OCI-LY7 (cell line): ENCODE results near the gene TMEM35A. TPM values are rescaled to one million over a fixed set of nuclear protein-coding genes. Genes with fewer than 3 reads are reported as not detected.
A peak's percentile ranks its signal among the peaks of the same experiment; 100 is the strongest.
"Not testable (repeated sequence)": the region's sequence is repeated elsewhere in the genome, so short reads cannot be mapped to it uniquely, and the experiment has no call there.

Experiments used
- BruUV-seq: library from RNA; stranded (reverse); fragments of 400-500 nt; replicated peaks from 2 replicates; lab custom pipeline; 2021; lab: Mats Ljungman, UMichigan
- CTCF ChIA-PET: fragments of 300-600 bp; sonication (Branson Sonifier 250); formaldehyde crosslinking; loops from one replicate; lab custom pipeline; 2022; ENCODE audit warnings: antibody characterized with exemption; ENCODE audit not compliant: unreplicated experiment; lab: Charles Lee
- POLR2A ChIA-PET: fragments of 300-600 bp; sonication (Branson Sonifier 250); formaldehyde crosslinking; loops from one replicate; lab custom pipeline; 2022; ENCODE audit warnings: antibody characterized with exemption; lab: Charles Lee
- DNase-seq: peaks from one replicate; pipeline ENCODE4 v3.0.0-alpha.2; 2015; ENCODE audit warnings: low spot score
- H2AFZ ChIP-seq: fragments of 200-600 bp; sonication (generic), shearing (Covaris generic); 2 replicates; pipeline ENCODE4 v1.6.1; 2014; ENCODE audit warnings: mild to moderate bottlenecking, antibody characterized with exemption, low read length, moderate library complexity
- H3K27ac ChIP-seq: fragments of 200-600 bp; sonication (generic); 2 replicates; pipeline ENCODE4 v1.5.1; 2014; ENCODE audit warnings: mixed run types, low read depth, mild to moderate bottlenecking, moderate library complexity, low read length, inconsistent platforms; ENCODE audit not compliant: poor library complexity, severe bottlenecking
- H3K36me3 ChIP-seq: fragments of 200-600 bp; sonication (generic); 2 replicates; pipeline ENCODE4 v1.6.1; 2014; ENCODE audit warnings: mild to moderate bottlenecking, antibody characterized with exemption, low read length, moderate library complexity, mixed read lengths; ENCODE audit not compliant: insufficient read depth
- H3K4me1 ChIP-seq: fragments of 200-600 bp; sonication (generic); 2 replicates; pipeline ENCODE4 v1.5.1; 2014; ENCODE audit warnings: mild to moderate bottlenecking, low read length; ENCODE audit not compliant: insufficient read depth, poor library complexity, severe bottlenecking
- H3K4me2 ChIP-seq: fragments of 200-600 bp; sonication (generic); 2 replicates; pipeline ENCODE4 v1.6.1; 2014; ENCODE audit warnings: mild to moderate bottlenecking, low read length
- H3K4me3 ChIP-seq: fragments of 200-600 bp; sonication (generic); 2 replicates; pipeline ENCODE4 v1.5.1; 2014; ENCODE audit warnings: mild to moderate bottlenecking, low read depth, low read length; ENCODE audit not compliant: poor library complexity, severe bottlenecking
- H3K79me2 ChIP-seq: fragments of 200-600 bp; sonication (generic); 2 replicates; pipeline ENCODE4 v1.6.1; 2016; ENCODE audit warnings: low read depth, mild to moderate bottlenecking, low read length, moderate library complexity, mixed read lengths; ENCODE audit not compliant: insufficient read depth
- H3K9me2 ChIP-seq: fragments of 200-600 bp; sonication (generic); 2 replicates; pipeline ENCODE4 v1.6.1; 2016; ENCODE audit warnings: mild to moderate bottlenecking, low read length, mixed read lengths; ENCODE audit not compliant: insufficient read depth
- H3K9me3 ChIP-seq: fragments of 200-600 bp; sonication (generic); 2 replicates; pipeline ENCODE4 v1.6.1; 2014; ENCODE audit warnings: mild to moderate bottlenecking, mixed run types, low read length, mixed read lengths
- H4K20me1 ChIP-seq: fragments of 200-600 bp; sonication (generic); 2 replicates; pipeline ENCODE4 v1.6.1; 2014; ENCODE audit warnings: mild to moderate bottlenecking, antibody characterized with exemption, low read length, moderate library complexity, mixed read lengths; ENCODE audit not compliant: insufficient read depth
- CTCF ChIP-seq: fragments of 200-600 bp; sonication (generic); conservative IDR thresholded peaks from 2 replicates; pipeline ENCODE4 v1.5.1; 2014; ENCODE audit warnings: mild to moderate bottlenecking, antibody characterized with exemption, low read length, moderate library complexity, mixed read lengths
- EZH2phosphoT487 ChIP-seq: fragments of 200-600 bp; sonication (generic); IDR thresholded peaks from 2 replicates; pipeline ENCODE4 v1.6.1; 2018; ENCODE audit warnings: low read depth, borderline replicate concordance, mild to moderate bottlenecking, mixed run types, antibody characterized with exemption, low read length, moderate library complexity, mixed read lengths
- intact Hi-C: fragments of 100-400 bp; cut with micrococcal nuclease; formaldehyde crosslinking; loops from one replicate; pipeline ENCODE4 v1.10.0; 2022; ENCODE audit not compliant: unreplicated experiment
- total RNA-seq, 2 experiments: library from RNA; depleted of rRNA in 1 of 2; stranded (reverse); fragments of >200 nt in 1 of 2; shearing (Covaris generic) in 1 of 2; gene quantifications; 2 replicates each; pipeline ENCODE4 v1.2.3, GENCODE V29; 2014 to 2022

Gene TMEM35A
- total RNA-seq, 2 experiments from 2014 or later, result not detected

- ChIA-PET CTCF (no interaction called here), POLR2A (no interaction called here)
- TF ChIP-seq EZH2phosphoT487 (no peak), CTCF (no peak)
- H4K20me1 ChIP-seq, result no peaks in the 10 kb centered on the region
- H3K79me2 ChIP-seq, result peaks cover 6% of the 10 kb centered on the region; the same call in 1 of the 2 replicates
- BruUV-seq, result TSS peak; percentile 79
- peak within 1 kb of the TSS; percentile 69 for H3K4me2 ChIP-seq
- no peaks in the 10 kb centered on the region for H3K9me2 ChIP-seq
- H3K4me3 ChIP-seq, result peak within 1 kb of the TSS; percentile 89
- H2AFZ ChIP-seq, result peak within 1 kb of the TSS; percentile 97
- peak within 1 kb of the TSS; percentile 68 for H3K27ac ChIP-seq
- peaks cover 5% of the 10 kb centered on the region for H3K4me1 ChIP-seq
- no peaks in the 10 kb centered on the region for H3K36me3 ChIP-seq
- peak; percentile 80 for DNase-seq
- intact Hi-C loops, result loop anchor here (1.0 kb wide), 1 partner anchor 46 kb away; no protein-coding TSS in a partner anchor
- no peaks in the 10 kb centered on the region for H3K9me3 ChIP-seq
Observed at GRCh38 chrX:101051549-101052302, 27.0 kb upstream of the TMEM35A start, which contains the start of gene TRMT2B. Gene TRMT2B (minus strand): TSS chrX:101052111. CDS start chrX:101042289, 9,822 bp downstream.

DNA sequence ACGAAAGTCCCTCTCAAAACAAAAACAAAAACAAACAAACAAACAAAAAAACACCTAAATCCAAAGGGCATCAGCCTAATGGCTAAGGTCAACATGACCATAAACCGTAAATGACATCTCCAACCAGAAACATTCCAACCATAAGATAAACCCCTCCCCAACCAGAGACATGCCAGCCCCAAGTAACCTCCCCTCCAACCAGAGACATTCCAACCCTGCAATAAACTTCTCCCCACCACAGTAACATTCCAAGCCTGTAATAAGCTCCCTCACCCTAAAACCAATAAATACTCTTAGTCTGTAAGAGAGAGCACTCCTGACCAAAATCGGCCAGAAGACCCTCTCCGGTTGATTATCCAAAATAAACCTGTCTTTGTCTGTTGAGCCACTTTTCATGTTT, 22.1 kb upstream of the TMEM35A start:
- H3K79me2 ChIP-seq, POLR2A ChIA-PET, H4K20me1 ChIP-seq, H3K9me2 ChIP-seq, H3K36me3 ChIP-seq, DNase-seq, H3K4me2 ChIP-seq, H3K9me3 ChIP-seq, H3K27ac ChIP-seq, intact Hi-C loops, CTCF ChIA-PET, H2AFZ ChIP-seq, H3K4me3 ChIP-seq, BruUV-seq: not testable (repeated sequence)
- H3K4me1 ChIP-seq, result peaks cover 11% of the 10 kb centered on the region

DNA sequence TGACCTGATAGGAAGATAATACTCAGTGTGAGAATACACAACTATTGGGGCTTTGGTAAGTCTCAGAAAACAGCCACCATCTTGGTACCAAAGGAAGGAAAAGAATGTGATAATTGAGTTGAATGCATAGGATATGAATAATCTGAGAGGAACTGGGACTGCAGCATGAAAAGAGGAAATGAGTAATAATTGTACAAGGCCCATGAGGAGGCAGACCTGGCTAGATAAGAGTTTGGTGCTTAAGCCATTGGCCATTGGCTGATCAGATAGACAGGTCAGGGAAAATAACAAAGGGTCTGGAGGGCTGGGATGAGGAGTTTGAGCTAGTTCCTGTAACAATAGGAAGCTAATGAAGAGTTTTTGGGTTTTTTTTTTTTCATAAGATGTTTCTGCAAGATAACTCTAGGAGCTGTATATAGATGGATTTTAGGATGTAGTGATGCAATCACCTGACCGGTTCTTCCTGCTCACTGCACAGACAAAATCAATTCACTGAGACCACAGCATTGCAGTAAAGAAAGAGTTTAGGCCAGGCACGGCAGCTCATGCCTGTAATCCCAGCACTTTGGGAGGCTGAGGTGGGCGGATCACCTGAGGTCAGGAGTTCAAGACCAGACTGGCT, 21.5 kb upstream of the TMEM35A start:
- Histone ChIP-seq H2AFZ (no peak overlapping the region), H3K4me3 (no peak overlapping the region), H3K9me3 (no peaks in the 10 kb centered on the region), H3K27ac (no peak overlapping the region), H3K79me2 (no peaks in the 10 kb centered on the region), H3K36me3 (no peaks in the 10 kb centered on the region), H3K9me2 (no peaks in the 10 kb centered on the region), H3K4me1 (peaks cover 9% of the 10 kb centered on the region), H4K20me1 (no peaks in the 10 kb centered on the region), H3K4me2 (no peak overlapping the region)
- DNase-seq, result peak; percentile 20
- intact Hi-C loops, result no loop called here
- ChIA-PET CTCF (no interaction called here), POLR2A (interaction anchor here (0.7 kb wide), 1 partner anchor 9 kb away, joined by 3 read pairs; no protein-coding TSS in a partner anchor)
- BruUV-seq, result no TSS peak
- TF ChIP-seq EZH2phosphoT487 (no peak), CTCF (no peak)
